ENCODE data around the gene MRTFB.

Gene MRTFB

DNA sequence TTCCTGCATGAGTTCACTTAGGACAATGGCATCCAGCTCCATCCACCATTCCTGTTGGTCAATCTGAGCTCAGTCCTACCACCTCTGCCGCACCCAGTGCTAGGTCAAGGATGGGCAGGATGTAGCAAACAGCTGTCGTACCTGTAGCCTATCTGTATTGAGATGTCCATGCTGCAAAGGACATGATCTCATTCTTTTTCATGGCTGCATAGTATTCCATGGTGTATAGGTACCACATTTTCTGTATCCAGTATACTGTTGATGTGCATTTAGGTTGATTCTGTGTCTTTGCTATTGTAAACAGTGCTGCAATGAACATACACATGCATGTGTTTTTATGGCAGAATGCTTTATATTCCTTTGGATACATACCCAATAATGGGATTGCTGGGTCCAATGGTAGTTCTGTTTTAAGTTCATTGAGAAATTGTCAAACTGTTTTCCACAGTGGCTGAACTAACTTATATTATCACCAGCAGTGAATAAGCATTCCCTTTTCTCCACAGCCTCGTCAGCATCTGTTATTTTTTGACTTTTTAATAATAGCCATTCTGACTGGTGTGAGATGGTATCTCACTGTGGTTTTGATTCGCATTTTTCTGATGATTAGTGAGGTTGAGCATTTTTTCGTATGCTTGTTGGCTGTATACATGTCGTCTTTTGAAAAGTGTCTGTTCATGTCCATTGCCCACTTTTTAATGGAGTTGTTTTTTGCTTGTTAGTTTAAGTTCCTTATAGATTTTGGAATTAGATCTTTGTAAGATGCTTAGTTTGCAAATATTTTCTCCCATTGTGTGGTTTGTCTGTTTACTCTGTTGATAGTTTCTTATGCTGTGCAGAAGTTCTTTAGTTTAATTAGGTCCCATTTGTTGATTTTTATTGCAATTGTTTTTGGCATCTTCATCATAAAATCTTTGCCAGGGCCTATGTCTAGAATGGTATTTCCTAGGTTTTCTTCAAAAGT is 7.2 kb upstream of the MRTFB start:
- DNase-seq, result peak; percentile 6

DNA sequence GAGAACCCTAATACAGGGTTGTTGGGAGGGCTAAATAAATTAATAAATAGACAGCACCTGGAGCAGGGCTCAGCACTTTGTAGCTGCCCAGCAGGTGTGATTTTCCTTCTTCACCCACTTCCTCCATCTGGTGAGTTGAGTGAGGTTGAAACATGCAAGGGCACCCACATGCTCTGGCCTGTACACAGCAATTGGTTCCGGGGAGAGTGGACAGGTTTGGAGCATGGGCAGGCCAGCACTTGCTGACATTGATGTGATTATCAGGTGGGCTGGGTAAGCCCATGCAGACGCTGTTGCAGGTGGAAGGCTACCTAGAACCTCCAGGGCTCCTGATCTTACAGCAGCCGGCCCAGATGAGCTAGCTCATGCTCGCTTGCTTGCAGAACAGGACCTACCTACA is 1.3 kb upstream of the MRTFB start:
- DNase-seq, result no peak

DNA sequence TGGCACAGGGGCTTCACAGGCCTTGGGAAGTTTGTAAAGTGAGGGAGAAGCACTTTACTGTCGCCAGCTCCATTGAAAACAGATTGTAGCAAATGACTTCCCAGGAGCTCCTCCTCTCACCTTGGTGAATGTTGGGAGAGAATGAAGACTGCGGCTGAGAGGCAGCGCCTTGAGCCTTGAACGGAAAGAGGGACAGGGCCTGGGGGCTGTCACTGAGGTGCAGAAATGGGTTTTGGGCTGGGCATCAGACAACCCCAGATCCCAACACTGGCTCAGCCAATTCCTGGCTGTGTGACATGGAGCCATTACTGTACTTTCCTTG is 603 bp upstream of the MRTFB start:
- no peak for DNase-seq

DNA sequence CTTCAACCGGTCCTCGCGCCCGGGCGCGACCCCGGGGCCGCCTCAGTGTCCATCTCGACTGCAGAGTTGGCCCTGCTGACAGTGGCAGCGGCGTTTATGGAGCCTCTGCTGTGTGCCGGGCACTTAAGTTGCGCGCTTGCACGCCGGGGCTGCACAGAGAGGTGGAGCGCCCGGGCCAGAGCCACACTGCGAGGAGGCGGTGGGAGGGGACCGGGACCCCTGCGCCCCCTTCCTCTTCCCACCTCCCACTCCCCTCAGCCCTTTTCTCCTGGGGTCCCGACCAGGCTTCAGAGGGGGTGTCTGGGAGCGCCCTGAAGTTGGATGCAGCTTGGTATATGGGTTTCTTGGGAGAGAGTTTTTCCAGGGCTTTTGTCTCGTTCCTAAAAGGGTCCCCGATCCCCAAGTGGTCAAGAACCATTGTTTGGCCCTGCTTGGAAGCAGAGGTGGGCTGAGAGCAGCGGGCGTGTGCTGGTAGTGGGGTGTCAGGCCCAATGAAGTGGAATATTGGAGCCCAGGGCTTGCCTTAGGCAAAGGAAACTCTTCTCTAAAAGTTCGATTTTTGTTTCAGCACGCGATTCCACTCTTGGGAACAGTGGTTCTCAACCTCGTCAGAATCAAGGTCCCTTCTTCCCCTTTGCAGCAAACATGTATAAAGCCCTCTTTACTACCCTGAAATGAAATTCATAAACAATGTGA is 605 bp downstream of the MRTFB start:
- DNase-seq, result no peak

DNA sequence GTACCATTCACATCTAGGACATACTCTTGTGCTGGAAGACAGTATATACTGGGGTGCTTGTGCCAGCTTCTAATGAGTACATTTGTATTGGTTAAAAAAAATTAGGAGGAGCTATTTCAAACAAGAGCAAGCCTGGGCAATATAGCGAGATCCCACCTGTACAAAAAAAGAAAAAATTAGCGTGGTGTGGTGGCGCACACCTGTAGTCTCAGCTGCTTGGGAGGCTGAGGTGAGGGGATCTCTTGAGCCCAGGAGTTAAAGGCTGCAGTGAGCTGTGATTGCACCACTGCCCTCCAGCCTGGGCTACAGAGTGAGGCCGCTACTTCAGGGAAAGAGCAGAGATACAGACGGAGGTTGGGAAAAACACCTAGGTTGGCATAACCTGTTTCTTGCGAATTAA is 1.2 kb downstream of the MRTFB start:
- DNase-seq, result no peak

DNA sequence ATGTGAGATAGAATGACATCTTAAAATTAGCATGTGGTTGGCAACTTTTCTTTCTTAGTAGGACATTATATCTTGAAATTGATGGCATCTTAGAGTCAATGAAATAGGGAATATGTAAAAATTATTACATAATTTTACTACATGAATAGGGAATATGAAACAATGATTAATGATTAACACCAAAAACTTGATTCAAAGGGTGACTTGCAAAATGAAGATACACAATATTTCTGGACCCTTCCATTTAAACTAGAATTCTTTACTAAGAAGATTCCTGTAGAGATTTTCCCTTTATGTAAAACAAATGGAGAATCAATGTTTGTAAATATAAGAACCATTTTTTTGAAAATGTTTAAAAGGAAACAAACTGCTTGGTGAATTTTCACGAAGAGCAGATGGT is 3.4 kb downstream of the MRTFB start:
- no peak for DNase-seq

DNA sequence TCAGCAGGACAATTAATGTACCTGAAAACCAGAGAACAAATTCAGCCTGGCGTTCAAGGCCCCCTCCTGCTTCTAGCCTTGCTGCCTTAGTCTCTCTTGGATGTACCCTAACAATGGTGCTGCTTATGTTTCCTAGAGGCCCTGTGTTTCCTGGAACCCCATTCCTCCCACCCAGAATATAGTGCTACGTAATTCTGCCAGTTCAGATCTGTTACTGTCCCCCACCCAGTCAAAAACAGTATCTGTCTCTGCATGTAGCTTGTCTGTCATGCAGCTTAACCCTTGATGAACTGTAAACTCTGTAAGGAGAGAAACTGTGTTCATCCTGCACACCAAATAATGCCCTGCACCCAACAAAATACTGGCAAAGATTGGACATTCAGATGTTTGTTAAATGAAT is 6.8 kb downstream of the MRTFB start:
- no peak for DNase-seq

DNA sequence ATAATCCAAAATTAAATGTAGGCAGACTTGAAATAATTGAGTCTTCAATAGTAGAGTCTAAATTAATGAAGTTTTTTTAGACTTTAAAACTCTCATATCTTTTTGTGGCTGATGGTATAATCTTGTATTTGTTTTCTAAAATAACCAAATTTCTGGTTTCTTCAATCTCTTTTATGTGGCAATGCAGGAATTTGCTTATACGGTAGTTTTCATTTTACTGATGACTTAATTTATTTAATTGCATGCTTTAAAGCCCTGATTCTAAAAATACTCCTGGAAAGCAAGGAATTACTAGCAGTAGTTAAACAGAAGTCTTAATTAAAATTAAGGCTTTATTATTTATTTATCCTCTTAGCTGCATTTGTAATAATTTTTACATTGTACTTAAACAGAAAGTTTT is 15.4 kb downstream of the MRTFB start:
- DNase-seq, result no peak

DNA sequence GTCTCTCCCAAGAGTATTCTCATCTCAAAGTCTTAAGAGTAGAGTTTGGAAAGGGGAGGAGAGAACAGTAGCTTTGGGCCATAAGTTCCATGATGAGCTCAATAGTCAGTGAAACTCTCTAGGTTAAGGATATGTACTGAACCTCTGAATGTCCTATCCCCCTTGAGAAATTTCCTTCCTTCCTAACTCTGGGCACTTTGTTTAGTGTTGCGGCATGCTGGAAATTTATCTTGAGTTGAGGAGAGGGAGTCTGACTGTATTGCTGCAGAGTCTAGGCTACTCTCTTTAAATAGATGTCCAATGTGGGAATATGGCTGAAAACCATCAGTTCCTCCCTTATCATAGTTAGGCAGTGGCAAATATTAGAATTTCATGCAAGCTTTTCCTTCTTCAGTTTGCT is 16.1 kb downstream of the MRTFB start:
- DNase-seq, result no peak

DNA sequence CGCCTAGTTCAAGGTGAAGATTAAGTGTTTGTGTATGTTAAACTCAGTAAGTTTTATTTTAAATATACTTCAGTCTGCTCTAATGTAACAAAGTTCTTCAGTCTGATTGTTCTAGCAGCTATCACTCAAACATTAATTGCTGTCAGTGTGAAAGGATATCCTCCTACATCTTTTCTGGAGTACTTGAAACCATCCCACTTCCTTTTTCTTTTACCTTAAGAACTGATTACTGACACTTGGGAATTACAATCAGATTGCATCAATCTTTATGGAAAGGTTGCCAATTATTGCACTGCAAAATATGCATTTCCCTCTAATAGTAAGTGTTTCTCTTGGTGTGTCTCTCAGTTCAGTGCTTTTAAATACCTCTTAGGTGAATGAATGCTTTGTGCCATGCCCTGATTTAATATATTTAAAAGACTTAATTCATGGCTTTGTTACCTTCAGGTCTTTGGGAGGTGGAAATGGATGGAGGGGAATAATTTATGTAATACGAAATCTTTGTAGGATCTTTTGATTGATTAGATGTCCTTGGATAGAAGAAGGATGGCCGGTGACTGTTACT is 16.6 kb downstream of the MRTFB start:
- DNase-seq, result peak; percentile 19

DNA sequence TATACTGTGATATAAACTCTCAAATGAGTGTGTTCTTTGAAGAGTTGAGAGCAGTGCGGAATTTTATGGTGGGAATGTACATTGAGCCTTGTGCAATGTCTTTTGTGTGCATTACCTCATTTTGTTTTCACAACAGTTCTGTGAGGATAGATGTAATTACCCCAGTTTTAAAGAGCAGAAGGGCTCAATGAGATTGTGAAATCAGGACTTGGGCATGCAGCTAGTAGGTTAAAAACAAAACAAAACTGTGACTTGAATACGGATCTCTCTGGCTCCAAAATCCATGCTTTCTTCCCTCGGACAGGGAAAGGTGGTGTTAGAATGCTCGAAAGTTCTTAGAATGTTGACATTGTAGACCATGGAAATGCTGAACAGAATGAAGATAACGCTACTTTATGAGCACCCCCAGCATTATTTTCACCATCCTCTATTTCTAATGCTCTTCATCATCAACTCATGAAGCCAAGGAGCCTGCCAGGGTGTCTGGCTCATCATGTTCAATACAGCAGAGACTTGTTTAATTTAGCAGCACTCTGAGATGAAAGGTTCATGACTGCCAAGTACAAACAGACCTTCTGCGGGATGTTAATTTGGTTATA is 17.1 kb downstream of the MRTFB start:
- DNase-seq, result peak; percentile 14

DNA sequence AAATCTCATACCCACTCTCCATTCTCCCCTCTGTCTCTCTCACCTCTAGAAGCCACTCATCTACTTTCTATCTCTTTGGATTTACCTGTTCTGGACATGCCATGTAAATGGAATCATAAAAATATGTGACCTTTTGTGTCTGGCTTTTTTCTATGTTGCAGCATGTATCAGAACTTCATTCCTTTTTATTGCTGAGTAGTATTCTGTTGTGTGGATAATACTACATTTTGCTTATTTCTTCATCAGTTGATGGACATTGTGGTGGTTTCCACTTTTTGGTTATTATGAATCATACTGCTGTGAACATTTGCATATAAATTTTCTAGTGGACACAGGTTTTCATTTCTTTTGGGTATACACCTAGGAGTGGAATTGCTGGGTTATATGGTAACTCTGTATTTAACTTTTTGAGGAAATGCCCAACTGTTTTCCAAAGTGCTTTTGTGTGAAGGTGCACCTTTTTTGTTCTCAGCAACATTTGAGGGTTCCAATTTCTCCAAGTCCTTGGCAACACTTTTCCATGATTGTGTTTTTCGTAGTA is 18.2 kb downstream of the MRTFB start:
- DNase-seq, result no peak

DNA sequence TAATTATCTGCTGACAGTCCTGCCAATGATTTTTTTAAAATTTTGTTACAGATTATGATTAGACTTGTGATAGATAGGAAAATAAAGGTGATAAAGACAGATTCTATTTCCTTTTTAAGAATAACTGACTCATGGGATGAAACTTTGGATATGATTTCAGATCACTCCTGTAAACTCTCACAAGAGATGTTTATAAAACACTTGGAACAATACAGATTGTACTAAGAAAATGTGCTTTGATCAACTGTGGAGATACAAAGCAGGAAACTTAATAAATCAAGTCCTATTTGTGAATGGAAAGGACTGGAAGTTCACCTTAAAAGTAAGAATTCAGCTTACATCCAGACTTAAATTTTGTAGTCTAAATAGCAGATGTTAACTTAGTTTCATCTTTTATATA is 21.4 kb downstream of the MRTFB start:
- DNase-seq, result no peak

DNA sequence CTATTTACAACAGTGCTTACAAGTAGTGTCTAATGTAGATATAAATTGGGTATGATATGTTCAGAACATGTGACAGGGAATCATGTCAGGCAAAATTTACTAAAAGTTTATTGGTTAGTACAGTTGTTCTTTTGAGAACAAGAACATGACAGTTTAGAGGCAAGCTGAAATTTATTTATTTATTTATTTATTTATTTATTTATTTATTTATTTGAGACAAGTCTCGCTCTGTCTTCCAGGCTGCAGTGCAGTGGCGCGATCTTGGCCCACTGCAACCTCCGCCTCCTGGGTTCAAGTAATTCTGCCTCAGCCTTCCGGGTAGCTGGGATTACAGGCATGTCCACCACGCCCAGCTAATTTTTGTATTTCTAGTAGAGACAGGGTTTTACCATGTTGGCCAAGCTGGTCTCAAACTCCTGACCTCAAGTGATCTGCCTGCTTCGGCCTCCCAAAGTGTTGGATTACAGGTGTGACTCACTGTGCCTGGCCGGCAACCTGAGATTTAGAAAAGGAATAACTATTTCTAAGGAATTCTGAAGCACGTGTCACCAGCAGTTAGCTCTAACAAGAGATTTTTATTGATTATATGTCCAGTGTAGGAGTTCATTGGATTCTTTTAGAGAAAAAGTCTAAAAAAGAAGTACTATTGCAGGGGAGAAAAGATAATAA is 24.9 kb downstream of the MRTFB start:
- peak; percentile 12 for DNase-seq

DNA sequence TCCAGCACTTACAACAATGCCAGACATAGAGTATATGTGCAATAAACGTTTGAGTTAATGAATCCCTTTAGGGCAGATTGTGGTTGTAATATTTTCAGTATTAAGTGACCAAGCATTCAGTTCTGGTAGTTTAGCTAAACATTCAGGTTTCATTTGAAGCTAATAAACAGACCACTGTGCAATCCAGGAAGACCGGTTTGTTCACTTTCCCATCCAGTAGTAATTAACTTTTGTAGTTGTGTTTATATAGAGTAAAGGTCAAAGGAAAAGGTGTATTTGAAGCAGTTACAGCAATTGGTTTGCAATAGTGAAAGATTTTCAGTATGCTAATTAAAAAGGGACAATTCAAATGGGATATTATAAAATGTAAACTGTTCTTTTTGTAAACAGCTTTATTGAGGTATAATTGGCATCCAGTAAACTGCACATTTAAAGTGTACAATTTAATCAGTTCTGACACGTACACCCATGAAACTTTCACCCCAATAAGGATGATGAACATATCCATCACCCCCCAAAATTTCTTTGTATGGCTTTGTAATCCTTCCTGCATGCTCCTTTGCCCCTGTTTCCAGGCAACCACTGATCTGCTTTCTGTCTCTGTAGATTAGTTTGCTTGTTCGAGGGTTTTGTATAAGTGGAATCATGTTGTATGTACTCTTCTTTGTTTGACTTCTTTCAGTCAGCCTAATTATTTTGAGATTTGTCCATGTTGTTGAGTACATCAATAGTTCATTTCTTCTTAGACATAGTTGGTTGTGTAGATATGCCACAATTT is 26.3 kb downstream of the MRTFB start:
- DNase-seq, result no peak

DNA sequence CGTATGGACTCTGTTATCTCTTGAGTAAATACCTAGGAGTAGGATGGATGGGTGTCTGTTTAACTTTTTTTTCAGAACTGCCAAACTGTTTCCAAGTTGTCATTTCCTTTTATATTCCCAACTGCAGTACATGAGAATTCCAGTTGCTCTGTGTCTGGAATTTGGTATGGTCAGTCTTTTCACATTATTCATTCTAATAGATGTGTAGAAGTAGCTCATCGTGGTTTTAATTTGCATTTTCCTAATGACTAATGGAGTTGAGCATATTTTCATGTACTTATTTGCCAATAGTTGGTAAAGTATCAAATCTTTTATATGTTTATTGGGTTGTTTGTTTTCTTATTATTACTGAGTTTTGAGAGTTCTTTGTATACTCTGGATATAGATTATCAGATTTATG is 27.0 kb downstream of the MRTFB start:
- peak; percentile 57 for DNase-seq

DNA sequence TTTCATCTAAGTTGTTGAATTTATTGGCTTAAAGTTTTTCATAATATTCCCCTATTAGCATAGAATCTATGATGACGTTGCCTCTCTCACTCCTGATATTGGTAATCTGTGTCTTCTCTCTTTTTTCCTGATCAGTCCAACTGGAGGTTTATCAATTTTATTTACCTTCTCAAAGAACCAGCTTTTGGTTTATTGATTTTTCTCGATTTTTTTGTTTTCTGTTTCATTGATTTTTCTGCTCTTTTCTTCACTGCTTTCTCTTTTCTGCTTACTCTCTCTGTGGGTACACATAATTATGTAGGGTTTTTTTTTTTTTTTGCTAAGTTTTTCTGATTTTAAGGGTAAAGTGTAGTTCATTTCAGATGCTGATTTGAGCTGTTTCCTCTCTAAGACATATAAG is 29.7 kb downstream of the MRTFB start:
- no peak for DNase-seq

DNA sequence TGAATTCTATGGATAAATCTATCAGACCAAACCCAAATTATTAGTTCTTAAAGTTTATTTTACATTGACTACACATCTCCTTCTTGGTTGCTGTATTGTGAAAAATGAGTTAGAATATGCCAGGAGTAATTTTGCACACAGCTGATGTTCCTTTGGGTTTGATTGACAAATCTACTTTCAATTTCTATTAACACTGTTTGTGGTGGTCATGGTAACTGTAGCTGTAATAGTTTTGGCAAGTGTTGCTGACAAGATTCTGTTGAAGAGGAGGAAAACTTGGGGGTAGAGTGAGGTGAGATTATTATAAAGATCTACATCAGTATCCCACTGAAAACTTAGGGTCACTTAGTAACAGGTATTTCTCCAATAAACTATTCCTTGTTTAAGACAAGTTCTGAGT is 30.3 kb downstream of the MRTFB start:
- DNase-seq, result no peak

DNA sequence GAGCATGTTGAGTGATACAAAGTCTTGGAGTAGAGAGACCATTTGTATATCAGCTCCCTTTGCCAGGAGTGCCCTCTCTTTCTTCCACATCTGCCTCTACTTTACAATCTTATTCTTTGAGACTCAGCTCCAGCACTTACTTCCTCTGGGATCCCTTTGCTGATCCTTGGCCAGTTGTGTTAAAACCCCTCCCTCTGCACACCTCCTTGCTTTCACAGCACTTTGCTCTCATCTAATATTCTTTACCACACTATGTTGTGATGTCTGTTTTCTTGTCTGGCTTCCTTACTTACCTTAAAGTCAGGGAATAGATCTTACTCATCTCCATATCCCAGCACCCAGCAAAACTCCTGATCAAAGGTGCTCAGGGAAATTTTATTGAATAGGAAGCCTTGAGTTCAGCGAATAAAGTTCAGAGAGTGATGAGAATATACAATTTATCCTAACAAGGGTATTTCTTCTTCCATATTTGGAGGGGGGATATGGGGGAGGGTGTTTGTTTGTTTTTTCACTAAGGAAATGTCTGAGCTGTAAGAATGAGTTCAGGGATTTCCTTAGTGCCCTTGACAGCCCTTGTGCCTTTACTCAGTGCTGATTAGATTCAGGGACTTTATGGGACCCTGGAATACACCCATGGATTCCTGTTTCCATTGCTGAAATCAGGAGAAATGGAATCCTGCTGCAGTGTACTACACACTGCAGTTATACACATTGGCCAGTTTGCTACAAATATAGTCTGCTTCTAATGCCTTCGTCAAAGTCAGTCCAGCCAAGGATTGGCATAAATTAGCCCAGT is 32.0 kb downstream of the MRTFB start:
- DNase-seq, result no peak

DNA sequence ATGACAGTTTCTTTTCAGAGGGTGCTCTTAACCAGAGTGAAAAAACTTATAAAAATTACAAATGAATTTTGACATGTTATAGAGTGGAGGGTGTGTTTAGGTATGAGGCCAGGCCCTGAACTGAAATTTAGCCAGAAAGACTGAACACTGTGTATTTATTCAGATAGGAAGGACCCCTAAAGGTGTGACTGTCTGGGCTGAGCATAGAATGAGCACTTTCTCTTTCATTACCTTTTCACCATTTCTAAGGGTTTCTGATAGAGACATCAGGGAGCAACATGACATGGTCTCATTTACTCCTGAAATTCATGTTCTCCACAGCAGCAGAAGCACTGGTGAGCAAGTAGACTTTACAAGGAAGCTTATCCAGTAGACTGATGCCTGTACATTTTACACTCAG is 32.9 kb downstream of the MRTFB start:
- no peak for DNase-seq

DNA sequence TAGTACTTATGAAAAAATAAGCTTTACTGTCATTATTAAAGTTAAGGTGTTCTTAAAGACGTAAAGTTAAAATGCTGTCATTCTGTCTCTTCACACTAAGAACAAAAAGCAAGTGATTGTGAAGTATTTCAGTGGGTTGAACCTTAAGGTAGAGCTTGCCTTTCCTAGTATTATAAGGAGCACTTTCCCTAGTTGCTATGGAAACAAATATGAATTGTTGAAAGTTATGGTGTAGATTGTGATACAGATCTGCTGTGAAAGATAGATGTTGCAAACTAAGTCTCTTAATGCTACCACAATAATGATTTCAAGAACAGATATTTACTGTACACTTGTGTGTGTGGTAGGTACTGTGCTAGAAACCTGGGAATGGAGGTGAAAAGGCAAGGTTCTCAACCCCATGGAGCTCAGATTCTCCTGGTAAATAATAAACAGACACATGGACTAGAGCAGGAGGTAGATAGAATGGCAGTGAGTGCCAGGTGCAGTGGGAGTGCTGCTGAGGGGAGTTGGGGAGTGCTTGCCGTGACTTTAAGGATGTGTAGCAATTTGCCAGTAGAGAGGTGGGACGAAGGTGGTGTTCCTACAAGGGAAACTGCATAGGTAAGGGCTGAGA is 34.7 kb downstream of the MRTFB start:
- no peak for DNase-seq

Data from fibroblast of skin of right quadriceps (primary cell).